H1 (cell line): ENCODE results near the gene APOL5. TPM values are rescaled to one million over a fixed set of nuclear protein-coding genes. Genes with fewer than 3 reads are reported as not detected.

Source experiments
- CTCF ChIA-PET: fragments of 300-600 bp; sonication (Branson Sonifier 250); formaldehyde crosslinking; loops from one replicate; lab custom pipeline; 2021; ENCODE audit not compliant: partially characterized antibody; lab: Charles Lee
- POLR2A ChIA-PET: fragments of 300-600 bp; sonication (Branson Sonifier 250); formaldehyde crosslinking; loops from one replicate; lab custom pipeline; 2021; ENCODE audit warnings: inconsistent platforms; ENCODE audit not compliant: partially characterized antibody; lab: Charles Lee
- DNase-seq, 2 experiments: peaks; one replicate each; pipeline versions ENCODE4 v3.0.0 to v3.0.0-alpha.2; 2010 to 2022; ENCODE audit warnings: low spot score in 2 of 2, low read depth in 1 of 2, mixed read lengths in 1 of 2
- FAIRE-seq: peaks from 2 replicates; lab custom pipeline; 2011; peaks lifted over from hg19 to GRCh38; lab: Jason Lieb, UNC
- H2AFZ ChIP-seq: 2 replicates; pipeline ENCODE4 v1.8.1; 2012; ENCODE audit warnings: low read length, inconsistent platforms
- H2AK5ac ChIP-seq: 2 replicates; pipeline ENCODE4 v1.6.1; 2013; ENCODE audit warnings: low read depth, low read length
- H2BK120ac ChIP-seq: replicated peaks from 2 replicates; pipeline ENCODE3; 2013; ENCODE audit warnings: low read depth, low read length, inconsistent platforms
- H2BK12ac ChIP-seq: 2 replicates; pipeline ENCODE4 v1.6.1; 2013; ENCODE audit warnings: low read depth, low read length
- H2BK15ac ChIP-seq: 2 replicates; pipeline ENCODE4 v1.6.1; 2013; ENCODE audit warnings: low read length
- H2BK20ac ChIP-seq: 2 replicates; pipeline ENCODE4 v1.6.1; 2013; ENCODE audit warnings: low read length
- H2BK5ac ChIP-seq: 2 replicates; pipeline ENCODE4 v1.6.1; 2013; ENCODE audit warnings: low read depth, low read length
- H3K14ac ChIP-seq: 2 replicates; pipeline ENCODE4 v1.6.1; 2013; ENCODE audit warnings: inconsistent platforms; ENCODE audit not compliant: insufficient read length
- H3K18ac ChIP-seq: 2 replicates; pipeline ENCODE4 v1.6.1; 2013; ENCODE audit warnings: low read length; ENCODE audit errors: extremely low read depth
- H3K23ac ChIP-seq: 2 replicates; pipeline ENCODE4 v1.6.1; 2013; ENCODE audit warnings: inconsistent platforms; ENCODE audit not compliant: insufficient read length
- H3K23me2 ChIP-seq: 2 replicates; pipeline ENCODE4 v1.6.1; 2013; ENCODE audit warnings: low read depth, low read length
- H3K27ac ChIP-seq: 2 replicates; pipeline ENCODE4 v1.6.1; 2011; ENCODE audit warnings: low read depth, low read length, inconsistent platforms
- H3K27me3 ChIP-seq, 4 experiments: replicated peaks in 1 of 4; 1 replicate in 1 of 4; 2 replicates in 3 of 4; pipeline versions ENCODE4 v1.6.1 to v1.8.1; 2011 to 2013; ENCODE audit warnings: low read length in 3 of 4, mild to moderate bottlenecking in 3 of 4, inconsistent platforms in 2 of 4, mixed read lengths in 2 of 4, moderate library complexity in 1 of 4; ENCODE audit not compliant: control insufficient read depth in 3 of 4, insufficient read depth in 3 of 4; ENCODE audit errors: extremely low read depth in 1 of 4
- H3K36me3 ChIP-seq, 4 experiments: 2 replicates each; pipeline versions ENCODE4 v1.6.1 to v1.8.1; 2011 to 2013; ENCODE audit warnings: mild to moderate bottlenecking in 4 of 4, low read length in 3 of 4, moderate library complexity in 2 of 4, control low read depth in 1 of 4, inconsistent platforms in 1 of 4; ENCODE audit not compliant: insufficient read depth in 4 of 4, control insufficient read depth in 2 of 4
- H3K4ac ChIP-seq: replicated peaks from 2 replicates; pipeline ENCODE3; 2013; ENCODE audit warnings: low read length, low read depth, mixed read lengths, inconsistent platforms; ENCODE audit not compliant: insufficient read length
- H3K4me1 ChIP-seq, 4 experiments: replicated peaks in 1 of 4; 1 replicate in 1 of 4; 2 replicates in 3 of 4; pipeline versions ENCODE4 v1.6.1 to v1.8.1; 2011 to 2013; ENCODE audit warnings: low read length in 3 of 4, inconsistent platforms in 2 of 4, mixed read lengths in 1 of 4; ENCODE audit not compliant: insufficient read depth in 4 of 4, control insufficient read depth in 3 of 4
- H3K4me2 ChIP-seq, 2 experiments: 2 replicates each; pipeline versions ENCODE4 v1.6.1 to v1.8.1; 2011 to 2013; ENCODE audit warnings: low read depth in 2 of 2, low read length in 2 of 2, control low read depth in 1 of 2, inconsistent platforms in 1 of 2, mild to moderate bottlenecking in 1 of 2; ENCODE audit not compliant: insufficient read depth in 1 of 2
- H3K4me3 ChIP-seq, 4 experiments: fragments of 200-600, 300-600 bp in 1 of 4; sonication (generic), shearing (Covaris generic), sonication (Bioruptor Twin) in 1 of 4; 2 replicates each; pipeline versions ENCODE4 v1.5.1 to v1.8.1; 2011 to 2016; ENCODE audit warnings: low read length in 4 of 4, low read depth in 3 of 4, control low read depth in 2 of 4, inconsistent platforms in 2 of 4, mild to moderate bottlenecking in 2 of 4, mixed read lengths in 1 of 4, moderate library complexity in 1 of 4; ENCODE audit not compliant: insufficient read depth in 2 of 4; ENCODE audit errors: extremely low read depth in 1 of 4
- H3K56ac ChIP-seq: replicated peaks from 2 replicates; pipeline ENCODE3; 2013; ENCODE audit warnings: low read depth, mild to moderate bottlenecking, mixed read lengths, low read length, inconsistent platforms; ENCODE audit not compliant: insufficient read length
- H3K79me1 ChIP-seq: 2 replicates; pipeline ENCODE4 v1.6.1; 2013; ENCODE audit warnings: low read depth, low read length, control low read depth
- H3K79me2 ChIP-seq, 2 experiments: 2 replicates each; pipeline versions ENCODE4 v1.6.1 to v1.8.1; 2012 to 2013; ENCODE audit warnings: low read length in 2 of 2, mild to moderate bottlenecking in 2 of 2, inconsistent platforms in 1 of 2; ENCODE audit not compliant: insufficient read depth in 2 of 2, control insufficient read depth in 1 of 2
- H3K9ac ChIP-seq, 4 experiments: replicated peaks in 1 of 4; 1 replicate in 1 of 4; 2 replicates in 3 of 4; pipeline versions ENCODE4 v1.6.1 to v1.8.1; 2011 to 2013; ENCODE audit warnings: low read depth in 3 of 4, low read length in 3 of 4, control low read depth in 2 of 4, mild to moderate bottlenecking in 2 of 4, moderate library complexity in 2 of 4, inconsistent platforms in 1 of 4; ENCODE audit errors: extremely low read depth in 1 of 4
- H3K9me3 ChIP-seq, 2 experiments: 2 replicates each; pipeline versions ENCODE4 v1.6.1 to v1.8.1; 2012 to 2013; ENCODE audit warnings: mild to moderate bottlenecking in 2 of 2, moderate library complexity in 2 of 2, control low read depth in 1 of 2, inconsistent platforms in 1 of 2, low read depth in 1 of 2, low read length in 1 of 2, mixed read lengths in 1 of 2; ENCODE audit not compliant: insufficient read depth in 2 of 2
- H4K20me1 ChIP-seq, 2 experiments: replicated peaks in 1 of 2; 2 replicates each; pipeline versions ENCODE3 to v1.8.1; 2011 to 2013; ENCODE audit warnings: inconsistent platforms in 2 of 2, low read length in 2 of 2, mild to moderate bottlenecking in 1 of 2; ENCODE audit not compliant: insufficient read depth in 2 of 2, control insufficient read depth in 1 of 2
- H4K5ac ChIP-seq: 2 replicates; pipeline ENCODE4 v1.6.1; 2013; ENCODE audit warnings: low read length, low read depth, mixed read lengths, inconsistent platforms; ENCODE audit not compliant: insufficient read length
- H4K8ac ChIP-seq: 2 replicates; pipeline ENCODE4 v1.8.0; 2013; ENCODE audit warnings: mild to moderate bottlenecking, moderate library complexity, low read length, inconsistent platforms; ENCODE audit not compliant: insufficient read depth; ENCODE audit errors: extremely low read depth
- H4K91ac ChIP-seq: replicated peaks from 2 replicates; pipeline ENCODE3; 2013; ENCODE audit warnings: low read length, mixed read lengths, inconsistent platforms; ENCODE audit not compliant: insufficient read length
- TAF1 ChIP-seq: IDR thresholded peaks from 2 replicates; pipeline ENCODE4 v1.6.1; 2011; ENCODE audit warnings: mild to moderate bottlenecking, low read depth, low read length
- TAF7 ChIP-seq: optimal IDR thresholded peaks from 2 replicates; pipeline ENCODE3; 2011; ENCODE audit warnings: low read depth, mild to moderate bottlenecking, inconsistent platforms, low read length, moderate library complexity, borderline replicate concordance
- TBP ChIP-seq: IDR thresholded peaks from 2 replicates; pipeline ENCODE4 v1.6.1; 2011; ENCODE audit warnings: low read depth, low read length, improper control_type of control experiment
- WGBS, 2 experiments: shearing (Covaris generic) in 1 of 2; methylation state at CpG; one replicate each; pipeline versions ENCODE4 v1.1.6 to v1.1.7; 2013 to 2015; ENCODE audit warnings: low lambda C conversion rate in 2 of 2, mixed read lengths in 2 of 2, inconsistent platforms in 1 of 2, low coverage in 1 of 2, missing lambda C conversion rate in 1 of 2; ENCODE audit not compliant: insufficient replicate concordance in 2 of 2, insufficient coverage in 1 of 2, insufficient read length in 1 of 2; ENCODE audit errors: extremely low coverage in 1 of 2, missing lambda C conversion rate in 1 of 2; 5-methylcytosine and 5-hydroxymethylcytosine counted together
- polyA plus RNA-seq, 7 experiments: library from polyadenylated mRNA; depleted of rRNA in 3 of 7; stranded (reverse) in 5 of 7; unstranded in 2 of 7; fragments of >200 nt in 5 of 7; fragments of 200-250 nt in 2 of 7; gene quantifications; 1 replicate in 5 of 7; 2 replicates in 1 of 7; 4 replicates in 1 of 7; pipeline versions ENCODE4 v1.2.1 to v1.2.3, GENCODE V29; 2011 to 2013; ENCODE audit warnings: missing spikeins in 2 of 7, mixed read lengths in 2 of 7
- total RNA-seq: library from RNA; stranded (reverse); fragmentation: NEBNext Ultra II Directional; extraction: Animal tissue kit (Norgen Biotek cat#: 25700); gene quantifications from 2 replicates; pipeline ENCODE4 v1.2.1, GENCODE V29; 2021

APOL5 gene
- total and polyA plus RNA-seq, 2 of the 8 experiments (the other 6 are each of a cell fraction or from before 2014, with no cell fraction given), result not detected

DNA sequence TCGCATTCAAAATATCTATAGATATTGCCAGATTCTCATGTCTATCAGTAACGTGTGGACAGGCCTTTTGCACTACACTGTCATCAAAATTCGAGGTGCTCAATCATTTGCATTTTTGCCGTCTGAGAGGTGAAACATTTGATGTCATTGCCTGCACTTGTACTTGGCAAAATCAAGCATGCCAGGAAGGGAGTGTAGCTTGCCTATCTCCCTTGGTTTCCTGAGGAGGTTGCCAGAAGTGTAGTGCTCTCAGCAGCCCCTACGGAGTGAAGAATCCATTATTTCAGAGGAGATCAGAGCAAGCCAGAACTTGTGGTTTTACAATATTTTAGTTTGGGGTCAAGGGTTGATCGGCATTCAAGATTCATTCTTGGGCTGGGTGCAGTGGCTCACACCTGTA is 30.2 kb upstream of the APOL5 start:
- H3K4ac ChIP-seq, result no peak overlapping the region
- H3K9ac ChIP-seq, result no peak overlapping the region
- H3K14ac ChIP-seq, result no peak overlapping the region
- no peaks in the 10 kb centered on the region for H3K9me3 ChIP-seq
- H4K91ac ChIP-seq, result no peak overlapping the region
- no peaks in the 10 kb centered on the region for H3K36me3 ChIP-seq
- no peak overlapping the region for H3K4me3 ChIP-seq
- no peaks in the 10 kb centered on the region for H4K20me1 ChIP-seq
- no peaks in the 10 kb centered on the region for H3K27me3 ChIP-seq
- H3K4me2 ChIP-seq, result no peak overlapping the region
- H4K8ac ChIP-seq, result no peak overlapping the region
- H3K4me1 ChIP-seq, result no peaks in the 10 kb centered on the region
- POLR2A ChIA-PET, result no interaction called here
- H2AFZ ChIP-seq, result no peak overlapping the region
- FAIRE-seq (no peak), DNase-seq (no peak)
- no peaks in the 10 kb centered on the region for H3K79me2 ChIP-seq
- no peak overlapping the region for H2BK20ac ChIP-seq
- no peak overlapping the region for H2BK12ac ChIP-seq
- no peak overlapping the region for H2AK5ac ChIP-seq
- no peaks in the 10 kb centered on the region for H3K79me1 ChIP-seq
- no peak overlapping the region for H2BK5ac ChIP-seq
- H4K5ac ChIP-seq, result no peak overlapping the region
- CTCF ChIA-PET, result interaction anchor here (1.3 to 1.4 kb wide), 2 partner anchors 378 to 436 kb away, joined by 5 read pairs; no protein-coding TSS in a partner anchor
- no peak overlapping the region for H2BK15ac ChIP-seq
- H3K23me2 ChIP-seq, result peaks cover 2% of the 10 kb centered on the region; the same call in 1 of the 2 replicates
- H2BK120ac ChIP-seq, result no peak overlapping the region
- no peak overlapping the region for H3K23ac ChIP-seq
- TF ChIP-seq TAF1 (no peak), TBP (no peak), TAF7 (no peak)
- no peak overlapping the region for H3K27ac ChIP-seq
- 83% methylated on average over 6 of the region's 6 CpGs; no CpG with 5 or more reads in 1 of the 2 experiments for WGBS, 2 experiments
- H3K18ac ChIP-seq, result no peak overlapping the region
- H3K56ac ChIP-seq, result no peak overlapping the region
